Ovary (tissue), 9 donors: ENCODE results near the gene ERVK3-1. TPM values are rescaled to one million over a fixed set of nuclear protein-coding genes. Genes with fewer than 3 reads are reported as not detected.

Experiments
- DNase-seq, 5 donors: peaks; one replicate each; pipeline ENCODE4 v3.0.0-alpha.2; 2019 to 2020
- H3K27ac ChIP-seq, 2 donors: fragments of 200-600 bp; one replicate each; pipeline versions ENCODE4 v1.5.1 to v1.8.0; 2019 to 2022
- H3K27me3 ChIP-seq: fragments of 200-600 bp; one replicate; pipeline ENCODE4 v1.8.0; 2022
- H3K36me3 ChIP-seq: fragments of 200-600 bp; sonication (generic); one replicate; pipeline ENCODE4 v1.5.1; 2019
- H3K4me1 ChIP-seq: one replicate; pipeline ENCODE4 v1.8.1; 2013; ENCODE audit warnings: mild to moderate bottlenecking, moderate library complexity; ENCODE audit not compliant: insufficient read depth
- H3K4me3 ChIP-seq: fragments of 200-600 bp; sonication (generic); one replicate; pipeline ENCODE4 v1.5.1; 2017
- H3K9me3 ChIP-seq, 2 donors: fragments of 200-600 bp in 1 of 2; sonication (generic) in 1 of 2; one replicate each; pipeline versions ENCODE4 v1.5.1 to v1.8.1; 2013 to 2019; ENCODE audit warnings: mild to moderate bottlenecking in 1 of 2, moderate library complexity in 1 of 2
- CTCF ChIP-seq, 3 donors: fragments of 450-650 bp in 2 of 3; fragments of 200-600 bp in 1 of 3; IDR thresholded peaks; one replicate each; pipeline versions ENCODE4 v1.5.1 to v1.8.0; 2016 to 2022; ENCODE audit warnings: antibody characterized with exemption in 3 of 3, mild to moderate bottlenecking in 1 of 3
- EP300 ChIP-seq: sonication (generic); formaldehyde crosslinking; IDR thresholded peaks from one replicate; pipeline ENCODE4 v1.6.1; 2017; ENCODE audit warnings: antibody characterized with exemption
- POLR2A ChIP-seq: fragments of 450-650 bp; IDR thresholded peaks from one replicate; pipeline ENCODE4 v1.6.1; 2017; ENCODE audit warnings: antibody characterized with exemption, mild to moderate bottlenecking, moderate library complexity
- WGBS, 3 donors: extraction: QIAGEN DNeasy Blood & Tissue Kit in 1 of 3; methylation state at CpG; one replicate each; pipeline versions ENCODE4 v1.1.5 to v1.1.7; 2013 to 2017; 5-methylcytosine and 5-hydroxymethylcytosine counted together
- intact Hi-C, 4 donors: fragments of 100-400 bp; cut with DNase I; formaldehyde crosslinking; loops; one replicate each; pipeline versions ENCODE4 v1.11.0 to v1.15.1; 2022 to 2023
- microRNA-seq, 3 donors: library from miRNA; unstranded; fragments of <30 nt; microRNA quantifications; one replicate each; pipeline versions ENCODE4 to v1.2.0, GENCODE V29; 2019 to 2020
- polyA plus RNA-seq, 2 donors: library from polyadenylated mRNA; stranded (reverse); fragments of 200-250 nt in 1 of 2; fragments of 350-450 nt in 1 of 2; fragmentation: Illumina TruSeq in 1 of 2; extraction: RNeasy Lipid Tissue Mini Kit (QIAGEN cat#74804) in 1 of 2; gene quantifications; one replicate each; pipeline ENCODE4 v1.2.3, GENCODE V29; 2013 to 2014
- small RNA-seq: library from RNA; depleted of rRNA; stranded (forward); fragments of <200 nt; gene quantifications from one replicate; pipeline ENCODE3, GENCODE V24; 2016
- total RNA-seq, 7 donors: library from RNA; depleted of rRNA in 2 of 7; stranded (reverse); fragments of >200 nt in 2 of 7; fragmentation: NEBNext Ultra II Directional in 3 of 7; extraction: Animal tissue kit (Norgen Biotek cat#: 25700) in 3 of 7; gene quantifications; one replicate each; pipeline versions ENCODE4 v1.1.0 to v1.2.4, GENCODE V29; 2016 to 2023
- donor health status: DM: no; HTN: no; CAD: no; lungs with moderate emphysema.
- donor health status: DM: no; HTN: no; CAD: no.
- donor health status: Bipolar disorder and iron deficiency.
- donor health status: DM: yes; HTN: yes; CAD: no.
- donor health status: DM: no; HTN: no; CAD: no.
- donor health status: DM: yes; HTN: yes; CAD: no.

Gene ERVK3-1
- total and polyA plus RNA-seq, 9 donors, result 26.9 to 52.5 (median 29.9) TPM

- H3K4me1 ChIP-seq, result peaks cover 3% of the 10 kb centered on the region
- peak in 2 of 5 donors; percentile 62 to 72 for DNase-seq
Measured at GRCh38 chr19:58361900-58362271, 56.7 kb downstream of the ERVK3-1 start.

GRCh38 chr19:58362272-58362994 lies 57.3 kb downstream of the ERVK3-1 start, which contains the start of gene ZNF497:
Gene ZNF497 (minus strand): TSS chr19:58362751. CDS start chr19:58357635, 5,116 bp downstream.
- 0% methylated on average over 54 to 74 of the region's 74 CpGs for WGBS, 3 donors
- peaks cover 3% of the 10 kb centered on the region for H3K4me1 ChIP-seq
- H3K27me3 ChIP-seq, result no peaks in the 10 kb centered on the region
- TF ChIP-seq CTCF (IDR thresholded peaks at IDR 0.05) (peak in 1 of 3 donors; percentile 13), EP300 (no peak), POLR2A (peak; percentile 70)
- peak; percentile 95 to 98 (median 97) for DNase-seq
- no peaks in the 10 kb centered on the region for H3K9me3 ChIP-seq
- peak within 1 kb of the TSS; percentile 57 for H3K4me3 ChIP-seq
- H3K27ac ChIP-seq, result peak within 1 kb of the TSS; percentile 45 to 87
- intact Hi-C loops, result no loop called here
- no peaks in the 10 kb centered on the region for H3K36me3 ChIP-seq

More at GRCh38 chr19:58361900-58362271, 56.7 kb downstream of the ERVK3-1 start:
- Histone ChIP-seq H3K27ac (peak overlapping the region; percentile 45 to 87), H3K27me3 (no peaks in the 10 kb centered on the region), H3K9me3 (no peaks in the 10 kb centered on the region), H3K36me3 (no peaks in the 10 kb centered on the region), H3K4me3 (peak overlapping the region; percentile 57)
- intact Hi-C loops, result no loop called here
- WGBS, 3 donors, result 1 to 2% (median 2%) methylated on average over 28 of the region's 28 CpGs
- TF ChIP-seq POLR2A (no peak), EP300 (no peak), CTCF (IDR thresholded peaks at IDR 0.05) (no peak)

GRCh38 chr19:58364146-58364545 lies 59.0 kb downstream of the ERVK3-1 start:
- DNase-seq, result no peak
- TF ChIP-seq POLR2A (no peak), CTCF (IDR thresholded peaks at IDR 0.05) (no peak), EP300 (no peak)
- H3K27me3 ChIP-seq, result no peaks in the 10 kb centered on the region
- no peak overlapping the region for H3K4me3 ChIP-seq
- intact Hi-C loops, result no loop called here
- no peak overlapping the region for H3K27ac ChIP-seq
- H3K9me3 ChIP-seq, result no peaks in the 10 kb centered on the region
- H3K36me3 ChIP-seq, result no peaks in the 10 kb centered on the region
- WGBS, 3 donors, result 85 to 93% (median 88%) methylated on average over 5 of the region's 5 CpGs
- peaks cover 3% of the 10 kb centered on the region for H3K4me1 ChIP-seq

Small RNA genes lying within 50 kb of the gene (microRNA-seq; reads per million reads assigned to microRNA genes)
- 0 reads per million in 3 donors for gene MIR6806

Small RNA genes lying within 50 kb of the gene (small RNA-seq; reads per million reads assigned to genes)
- not detected for gene MIR6806
- 0.35 reads per million for gene RNA5SP473

Other genes starting within 250 kb of the ERVK3-1 start
- 10 to 100 TPM in 6 of 7 donors, 1 to 10 TPM in 1; 9.0 to 17.5 (median 15.7) TPM for gene ZNF135, start 246.1 kb upstream of the ERVK3-1 start, total RNA-seq
- 10 to 100 TPM; 11.4 to 12.0 TPM for gene ZNF135, start 246.1 kb upstream of the ERVK3-1 start, polyA plus RNA-seq
- gene ZSCAN18, start 207.1 kb upstream of the ERVK3-1 start, total RNA-seq, result 100 to 1,000 TPM in 5 of 7 donors, 10 to 100 TPM in 2; 95.9 to 144 (median 119) TPM
- gene ZSCAN18, start 207.1 kb upstream of the ERVK3-1 start, polyA plus RNA-seq, result 10 to 100 TPM; 32.1 to 93.3 TPM
- 10 to 100 TPM in 5 of 7 donors, 1 to 10 TPM in 2; 5.6 to 16.9 (median 13.5) TPM for gene ZNF329, start 154.6 kb upstream of the ERVK3-1 start, total RNA-seq
- gene ZNF329, start 154.6 kb upstream of the ERVK3-1 start, polyA plus RNA-seq, result 10 to 100 TPM in 1 of 2 donors, 1 to 10 TPM in 1; 7.3 to 14.9 TPM
- gene ZNF274, start 122.3 kb upstream of the ERVK3-1 start, total RNA-seq, result 10 to 100 TPM; 26.1 to 61.5 (median 45.3) TPM
- gene ZNF274, start 122.3 kb upstream of the ERVK3-1 start, polyA plus RNA-seq, result 10 to 100 TPM; 20.4 to 22.4 TPM
- gene ZNF544, start 76.5 kb upstream of the ERVK3-1 start, total RNA-seq, result 10 to 100 TPM; 20.8 to 39.8 (median 37.5) TPM
- 10 to 100 TPM; 16.8 to 18.3 TPM for gene ZNF544, start 76.5 kb upstream of the ERVK3-1 start, polyA plus RNA-seq
- gene ZNF8, start 26.4 kb upstream of the ERVK3-1 start, total RNA-seq, result 10 to 100 TPM in 1 of 7 donors, 1 to 10 TPM in 6; 4.8 to 10.6 (median 8.0) TPM
- 1 to 10 TPM; 2.7 to 4.2 TPM for gene ZNF8, start 26.4 kb upstream of the ERVK3-1 start, polyA plus RNA-seq
- gene ZSCAN22, start 21.6 kb downstream of the ERVK3-1 start, total RNA-seq, result 1 to 10 TPM; 2.2 to 6.1 (median 4.5) TPM
- 1 to 10 TPM; 1.1 to 2.3 TPM for gene ZSCAN22, start 21.6 kb downstream of the ERVK3-1 start, polyA plus RNA-seq
- 10 to 100 TPM in 2 of 7 donors, 1 to 10 TPM in 5; 2.6 to 32.4 (median 4.8) TPM for gene A1BG, start 48.1 kb downstream of the ERVK3-1 start, total RNA-seq
- gene A1BG, start 48.1 kb downstream of the ERVK3-1 start, polyA plus RNA-seq, result 10 to 100 TPM in 1 of 2 donors, under 1 TPM in 1; 0.38 to 11.8 TPM
- gene ZNF497, start 57.4 kb downstream of the ERVK3-1 start, total RNA-seq, result 1 to 10 TPM; 2.5 to 6.5 (median 3.4) TPM
- gene ZNF497, start 57.4 kb downstream of the ERVK3-1 start, polyA plus RNA-seq, result 1 to 10 TPM in 1 of 2 donors, under 1 TPM in 1; 0.30 to 2.2 TPM
- gene ZNF837, start 75.7 kb downstream of the ERVK3-1 start, total RNA-seq, result 1 to 10 TPM; 1.4 to 3.2 (median 2.7) TPM
- gene ZNF837, start 75.7 kb downstream of the ERVK3-1 start, polyA plus RNA-seq, result 1 to 10 TPM in 1 of 2 donors, not detected in 1; 2.3 TPM
- gene RPS5, start 81.9 kb downstream of the ERVK3-1 start, total RNA-seq, result 1,000 to 10,000 TPM; 1,875 to 5,180 (median 2,346) TPM
- 1,000 to 10,000 TPM in 1 of 2 donors, 100 to 1,000 TPM in 1; 715 to 3,775 TPM for gene RPS5, start 81.9 kb downstream of the ERVK3-1 start, polyA plus RNA-seq
- not detected for gene RNF225, start 90.3 kb downstream of the ERVK3-1 start, total RNA-seq
- not detected for gene RNF225, start 90.3 kb downstream of the ERVK3-1 start, polyA plus RNA-seq
- gene ZNF584, start 103.3 kb downstream of the ERVK3-1 start, total RNA-seq, result 10 to 100 TPM; 12.6 to 24.3 (median 22.0) TPM
- gene ZNF584, start 103.3 kb downstream of the ERVK3-1 start, polyA plus RNA-seq, result 10 to 100 TPM; 11.0 to 12.0 TPM
- gene ZNF132, start 134.8 kb downstream of the ERVK3-1 start, total RNA-seq, result 10 to 100 TPM in 2 of 7 donors, 1 to 10 TPM in 5; 6.2 to 12.5 (median 8.6) TPM
- gene ZNF132, start 134.8 kb downstream of the ERVK3-1 start, polyA plus RNA-seq, result 1 to 10 TPM; 3.3 to 5.9 TPM
- 10 to 100 TPM in 1 of 7 donors, 1 to 10 TPM in 6; 4.7 to 11.4 (median 8.5) TPM for gene ZNF324B, start 146.2 kb downstream of the ERVK3-1 start, total RNA-seq
- 1 to 10 TPM; 4.2 to 4.7 TPM for gene ZNF324B, start 146.2 kb downstream of the ERVK3-1 start, polyA plus RNA-seq
- gene ZNF324, start 161.7 kb downstream of the ERVK3-1 start, total RNA-seq, result 10 to 100 TPM; 14.2 to 20.2 (median 18.6) TPM
- 1 to 10 TPM; 3.9 to 8.7 TPM for gene ZNF324, start 161.7 kb downstream of the ERVK3-1 start, polyA plus RNA-seq
- 10 to 100 TPM; 16.2 to 20.9 (median 18.6) TPM for gene ZNF446, start 171.0 kb downstream of the ERVK3-1 start, total RNA-seq
- 10 to 100 TPM in 1 of 2 donors, 1 to 10 TPM in 1; 1.9 to 24.9 TPM for gene ZNF446, start 171.0 kb downstream of the ERVK3-1 start, polyA plus RNA-seq
- 10 to 100 TPM in 4 of 7 donors, 1 to 10 TPM in 3; 6.5 to 14.8 (median 11.1) TPM for gene SLC27A5, start 206.6 kb downstream of the ERVK3-1 start, total RNA-seq
- 10 to 100 TPM in 1 of 2 donors, under 1 TPM in 1; 0.70 to 14.2 TPM for gene SLC27A5, start 206.6 kb downstream of the ERVK3-1 start, polyA plus RNA-seq
- 10 to 100 TPM in 5 of 7 donors, 1 to 10 TPM in 2; 8.1 to 23.3 (median 17.3) TPM for gene ZBTB45, start 214.4 kb downstream of the ERVK3-1 start, total RNA-seq
- gene ZBTB45, start 214.4 kb downstream of the ERVK3-1 start, polyA plus RNA-seq, result 10 to 100 TPM in 1 of 2 donors, 1 to 10 TPM in 1; 1.1 to 11.6 TPM
- gene TRIM28, start 238.7 kb downstream of the ERVK3-1 start, total RNA-seq, result 100 to 1,000 TPM; 193 to 505 (median 348) TPM
- gene TRIM28, start 238.7 kb downstream of the ERVK3-1 start, polyA plus RNA-seq, result 100 to 1,000 TPM; 270 to 294 TPM
- gene CHMP2A, start 249.7 kb downstream of the ERVK3-1 start, total RNA-seq, result 100 to 1,000 TPM in 2 of 7 donors, 10 to 100 TPM in 5; 54.2 to 105 (median 96.1) TPM
- gene CHMP2A, start 249.7 kb downstream of the ERVK3-1 start, polyA plus RNA-seq, result 100 to 1,000 TPM; 137 to 143 TPM